Measurements from ENCODE around the gene DISC1.

The DISC1 gene

GRCh38 chr1:231844986-231845502 is 218.5 kb downstream of the DISC1 start:
- FAIRE-seq (no peak), DNase-seq (ENCODE audit: low spot score) (no peak)

GRCh38 chr1:231847612-231848397 is 221.2 kb downstream of the DISC1 start:
- no peak for FAIRE-seq
- DNase-seq (ENCODE audit: low spot score): no peak

GRCh38 chr1:231849981-231850380 is 223.4 kb downstream of the DISC1 start:
- no peak for FAIRE-seq
- no peak for DNase-seq (ENCODE audit: low spot score)

- DNase-seq (ENCODE audit: low spot score) (no peak), FAIRE-seq (no peak)
These were observed 224.2 kb downstream of the DISC1 start for GRCh38 chr1:231850786-231851185.

- no peak for FAIRE-seq
- DNase-seq (ENCODE audit: low spot score): no peak
These were observed 227.1 kb downstream of the DISC1 start for GRCh38 chr1:231853588-231854207.

- FAIRE-seq: no peak
- DNase-seq (ENCODE audit: low spot score): no peak
These were observed 228.8 kb downstream of the DISC1 start for GRCh38 chr1:231855361-231855760.

GRCh38 chr1:231855926-231856325 is 229.3 kb downstream of the DISC1 start:
- no peak for FAIRE-seq
- no peak for DNase-seq (ENCODE audit: low spot score)

GRCh38 chr1:231856426-231856825 is 229.8 kb downstream of the DISC1 start:
- FAIRE-seq (no peak), DNase-seq (ENCODE audit: low spot score) (no peak)

GRCh38 chr1:231856894-231857293 is 230.3 kb downstream of the DISC1 start:
- FAIRE-seq (no peak), DNase-seq (ENCODE audit: low spot score) (no peak)

GRCh38 chr1:231857609-231858135 is 231.1 kb downstream of the DISC1 start:
- no peak for FAIRE-seq

GRCh38 chr1:231860221-231861088 is 233.9 kb downstream of the DISC1 start:
- DNase-seq (ENCODE audit: low spot score): no peak
- no peak for FAIRE-seq

More at GRCh38 chr1:231857609-231858135, 231.1 kb downstream of the DISC1 start:
- DNase-seq (ENCODE audit: low spot score): no peak

GRCh38 chr1:231861541-231862481 is 235.2 kb downstream of the DISC1 start:
- FAIRE-seq (no peak), DNase-seq (ENCODE audit: low spot score) (no peak)

- no peak for FAIRE-seq
These were observed 236.0 kb downstream of the DISC1 start for GRCh38 chr1:231862611-231863010.

GRCh38 chr1:231865331-231865730 is 238.7 kb downstream of the DISC1 start:
- FAIRE-seq: no peak
- no peak for DNase-seq (ENCODE audit: low spot score)

More at GRCh38 chr1:231862611-231863010, 236.0 kb downstream of the DISC1 start:
- DNase-seq (ENCODE audit: low spot score): no peak

GRCh38 chr1:231866392-231867331 is 240.1 kb downstream of the DISC1 start:
- no peak for FAIRE-seq

GRCh38 chr1:231867607-231868006 is 241.0 kb downstream of the DISC1 start:
- FAIRE-seq (no peak), DNase-seq (ENCODE audit: low spot score) (no peak)

More at GRCh38 chr1:231866392-231867331, 240.1 kb downstream of the DISC1 start:
- peak; percentile 49 for DNase-seq (ENCODE audit: low spot score)

- no peak for FAIRE-seq
- no peak for DNase-seq (ENCODE audit: low spot score)
These were observed 242.8 kb downstream of the DISC1 start for GRCh38 chr1:231869364-231869763.

- FAIRE-seq: no peak
- DNase-seq (ENCODE audit: low spot score): no peak
These were observed 244.9 kb downstream of the DISC1 start for GRCh38 chr1:231871471-231871870.

GRCh38 chr1:231871878-231872277 is 245.3 kb downstream of the DISC1 start:
- no peak for FAIRE-seq
- no peak for DNase-seq (ENCODE audit: low spot score)

Data from urothelium cell line (cell line).